Activated T-cell treated with anti-CD3 and anti-CD28 coated beads, Interleukin-2, amount 50 U/mL, for 1 hour (primary cell): ENCODE measurements around the gene NUDT8.
A peak's percentile ranks its signal among the peaks of the same experiment; 100 is the strongest.
"Not testable (repeated sequence)": the region's sequence is repeated elsewhere in the genome, so short reads cannot be mapped to it uniquely, and the experiment has no call there.

Source experiments
- DNase-seq: peaks from one replicate; pipeline ENCODE4 v3.0.0-alpha.2; 2020

The NUDT8 gene

DNA sequence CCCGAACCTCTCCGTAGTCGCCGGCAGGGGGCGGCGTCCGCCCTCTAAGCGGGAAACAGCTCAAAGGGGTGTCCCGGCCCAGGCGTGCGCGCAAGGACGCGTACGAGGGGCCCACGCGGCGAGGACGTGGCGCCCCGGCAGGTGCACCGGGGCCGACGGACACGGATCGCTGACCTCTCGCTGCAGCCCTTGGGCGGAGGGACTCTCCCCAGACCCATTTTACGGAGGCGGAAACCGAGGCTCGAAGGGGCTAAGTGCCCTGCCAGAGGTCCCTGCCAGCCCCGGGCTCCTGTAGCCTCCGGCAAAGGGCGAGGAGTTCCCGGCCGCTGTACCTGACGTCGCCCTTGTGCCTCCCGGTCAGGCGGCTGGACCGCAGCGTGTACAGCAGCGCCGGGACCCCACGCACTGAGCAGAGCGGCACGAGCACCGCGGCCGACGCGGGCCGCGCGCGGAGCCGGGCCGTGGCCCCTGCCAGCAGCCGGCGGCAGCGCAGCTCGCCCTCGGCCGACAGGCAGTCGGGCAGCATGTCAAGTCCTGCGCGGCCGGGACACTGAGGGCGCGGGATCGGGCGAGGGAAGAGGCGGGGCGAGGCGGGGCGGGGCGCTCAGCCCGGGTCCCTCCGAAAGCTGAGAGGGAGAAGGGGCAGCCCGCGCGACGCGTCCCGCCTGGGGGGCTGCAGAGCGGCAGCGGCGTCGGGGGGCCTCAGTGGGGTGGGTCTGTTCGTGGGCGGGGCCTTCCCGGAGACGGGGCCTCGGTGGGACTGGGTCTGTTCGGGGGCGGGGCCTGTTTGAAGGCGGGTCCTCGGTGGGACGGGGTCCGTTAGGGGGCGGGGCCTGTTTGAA, at the start of gene NUDT8:
NUDT8 (minus strand) TSS at position 552 of the 842 bp plus-strand sequence; CDS start at position 526, 26 bp downstream.
- DNase-seq: peak; percentile 90

- no peak for DNase-seq
These were observed 45.5 kb upstream of the NUDT8 start for GRCh38 chr11:67675058-67675747.

- no peak for DNase-seq
These were observed 44.7 kb upstream of the NUDT8 start, which contains the start of gene ALDH3B2 for GRCh38 chr11:67674442-67674871. Gene ALDH3B2 (minus strand): TSS chr11:67674623. CDS start chr11:67666935, 7,688 bp downstream.

DNA sequence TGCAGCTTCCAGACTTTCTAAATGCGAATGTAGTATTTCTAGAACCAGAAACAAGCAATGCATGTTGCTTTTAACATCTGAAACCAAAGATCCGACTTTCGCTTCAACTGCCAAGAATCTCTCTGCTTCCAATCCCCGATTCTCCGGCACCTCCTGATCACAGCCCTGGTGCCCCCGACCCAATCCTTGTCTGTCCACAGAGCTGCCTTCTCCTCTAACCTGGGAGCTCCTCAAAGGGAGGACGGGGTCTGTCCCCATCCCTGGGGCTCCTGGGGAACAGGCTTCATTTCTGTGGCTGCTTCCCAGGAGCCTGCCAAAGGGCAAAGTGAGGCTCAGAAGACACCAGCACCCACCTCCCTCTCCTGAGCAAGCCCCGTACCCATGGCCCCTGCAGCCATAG, 44.2 kb upstream of the NUDT8 start:
- DNase-seq: no peak

DNA sequence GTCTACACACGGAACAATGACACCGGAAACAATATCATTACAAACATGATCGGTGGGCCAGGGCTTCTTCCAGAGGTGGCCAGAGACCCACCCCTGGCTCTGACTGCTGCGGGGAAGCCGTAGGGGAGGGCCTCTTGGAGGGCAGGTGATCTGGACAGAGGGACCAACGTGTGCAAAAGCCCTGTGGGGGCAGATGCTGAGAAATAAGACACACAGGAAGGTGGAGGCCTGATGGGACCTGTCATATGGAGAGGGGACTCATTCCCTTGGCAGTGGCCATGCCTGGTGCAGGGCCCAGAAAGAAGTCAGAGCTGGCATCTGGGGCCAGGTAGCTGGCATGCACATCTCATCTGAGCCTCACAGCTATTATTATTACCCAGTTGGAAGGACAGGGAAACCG, 43.6 kb upstream of the NUDT8 start:
- no peak for DNase-seq

DNA sequence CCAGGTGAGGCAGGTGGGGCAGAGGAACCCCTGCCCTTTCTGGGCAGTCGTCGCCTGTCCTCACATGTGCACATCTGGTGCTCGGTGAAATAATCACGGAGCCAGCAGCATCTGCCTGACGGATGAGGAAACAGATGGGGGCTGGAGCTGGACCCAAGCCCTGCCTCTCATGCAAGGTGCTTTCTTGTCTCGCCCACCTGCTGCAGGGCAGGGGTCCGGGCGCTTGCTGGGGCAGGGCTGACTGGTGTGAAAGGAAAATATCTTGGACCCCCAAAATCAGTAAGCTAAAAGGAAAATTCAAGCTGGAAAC, 41.4 kb upstream of the NUDT8 start:
- DNase-seq: no peak

DNA sequence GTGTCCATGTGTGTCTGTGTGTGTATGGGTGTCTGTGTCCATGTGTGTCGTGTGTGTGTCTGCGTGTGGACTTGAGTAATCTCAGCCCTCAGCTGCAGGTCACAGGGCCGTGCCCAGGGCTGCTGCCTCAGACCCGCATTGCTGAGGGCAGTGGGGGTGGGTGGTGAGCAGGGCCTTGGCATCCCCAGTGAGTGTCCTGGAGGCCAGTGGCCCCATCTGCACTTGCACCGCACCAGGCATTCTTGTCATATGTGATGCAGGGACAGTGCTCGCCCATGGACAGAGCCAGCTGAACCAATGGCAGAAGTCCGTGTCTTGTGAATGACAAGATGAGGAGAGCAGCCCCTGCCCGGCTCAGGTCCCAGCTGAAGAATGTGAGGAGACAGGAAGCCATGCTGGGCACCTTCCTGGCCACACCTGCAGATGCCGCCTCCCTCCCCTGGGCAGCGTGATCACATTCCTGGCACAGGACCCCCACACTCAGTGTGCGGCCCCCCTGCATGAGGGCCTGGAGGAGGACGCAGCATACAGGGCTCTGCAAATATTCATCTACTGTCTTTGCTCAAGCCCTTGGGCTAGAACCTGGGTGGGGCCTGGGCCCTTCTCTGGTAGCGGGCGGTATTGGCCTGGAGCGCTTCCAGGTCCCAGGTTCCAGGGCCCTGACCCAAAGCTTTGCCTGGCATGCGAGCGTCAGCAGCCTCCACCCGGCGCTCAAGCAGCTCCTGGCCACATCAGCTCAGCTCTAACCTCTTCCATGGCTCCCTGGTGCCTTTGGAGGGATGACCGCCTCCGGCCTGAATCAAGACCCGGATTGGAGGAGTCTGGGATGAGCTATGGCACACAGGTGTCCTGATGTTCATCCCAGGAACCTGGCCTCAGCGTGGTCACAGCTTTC, 40.8 kb upstream of the NUDT8 start:
- DNase-seq: no peak

DNA sequence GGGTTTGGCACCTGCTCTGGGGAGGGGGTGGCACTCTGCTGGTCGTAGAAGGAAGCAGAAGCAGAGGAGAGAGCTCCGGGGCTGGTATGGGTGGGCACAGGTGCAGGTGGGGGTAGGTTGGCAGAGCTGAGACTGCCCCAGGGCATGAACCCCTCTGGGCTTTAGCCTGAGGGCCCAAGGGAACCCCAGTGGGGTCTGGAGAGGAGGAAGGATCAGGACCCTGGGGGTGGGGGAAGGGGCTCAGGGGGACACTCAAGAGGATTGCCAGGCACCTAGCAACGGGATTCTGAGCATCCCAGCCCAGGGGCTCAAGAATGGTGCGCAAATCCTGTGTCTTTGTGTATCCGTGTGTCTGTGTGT, 38.4 kb upstream of the NUDT8 start:
- no peak for DNase-seq

GRCh38 chr11:67667490-67668191, 37.9 kb upstream of the NUDT8 start:
- DNase-seq: no peak

DNA sequence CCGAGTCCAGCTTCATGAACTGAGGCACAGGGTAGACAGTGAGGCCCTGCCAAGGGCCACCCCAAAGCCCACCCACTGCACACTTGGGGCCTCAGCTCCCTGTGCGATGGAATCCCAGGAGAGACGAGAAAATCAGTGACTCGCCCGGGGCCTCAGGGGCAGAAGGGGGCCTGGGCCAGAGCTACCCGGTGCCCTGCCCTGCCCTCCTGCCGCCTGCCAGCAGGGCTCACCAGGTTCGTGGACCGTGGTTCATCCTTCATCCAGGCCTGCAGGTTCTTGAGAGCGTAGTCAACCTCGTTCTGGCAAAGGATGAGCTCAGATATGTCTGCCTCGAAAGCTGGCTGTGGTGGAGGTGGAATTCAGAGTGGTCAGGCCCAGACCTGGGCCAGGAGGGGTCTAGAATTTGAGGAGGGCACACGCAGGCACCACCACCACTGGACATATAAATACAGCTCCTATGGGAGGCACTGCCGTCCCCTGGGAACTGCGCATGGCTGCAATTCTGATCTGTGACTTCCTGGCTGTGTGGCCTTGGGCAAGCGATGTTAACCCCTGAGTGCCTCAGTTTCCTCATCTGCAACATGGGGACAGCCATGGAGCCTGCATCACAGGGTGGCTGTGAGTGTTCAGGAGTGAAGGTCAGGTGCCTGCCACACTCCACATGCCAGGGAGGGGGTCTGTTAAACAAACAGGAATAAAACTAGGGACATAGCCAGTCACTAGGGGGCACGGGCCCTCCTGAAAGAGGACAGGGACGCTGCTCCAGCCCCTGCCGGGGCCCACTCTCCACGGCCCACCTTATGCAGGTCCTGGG, 37.1 kb upstream of the NUDT8 start:
- no peak for DNase-seq

DNA sequence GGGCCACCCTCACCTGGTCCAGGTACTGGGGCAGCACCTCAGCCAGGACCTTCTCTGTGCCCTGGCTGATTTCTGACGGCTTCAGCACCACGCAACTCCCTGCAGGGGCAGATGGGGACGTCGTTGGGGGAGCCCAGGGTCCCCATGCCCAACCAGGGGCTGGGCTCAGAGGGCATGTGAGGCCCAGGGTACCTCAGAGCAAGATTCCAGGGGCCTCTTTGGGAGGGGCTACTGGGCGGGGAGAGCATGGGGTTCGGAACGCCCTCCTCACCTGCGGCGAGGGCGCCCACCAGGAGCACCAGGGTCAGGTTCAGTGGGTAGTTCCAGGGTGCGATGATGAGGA, 36.5 kb upstream of the NUDT8 start:
- no peak for DNase-seq

GRCh38 chr11:67665541-67666302, 36.0 kb upstream of the NUDT8 start:
- DNase-seq: no peak

DNA sequence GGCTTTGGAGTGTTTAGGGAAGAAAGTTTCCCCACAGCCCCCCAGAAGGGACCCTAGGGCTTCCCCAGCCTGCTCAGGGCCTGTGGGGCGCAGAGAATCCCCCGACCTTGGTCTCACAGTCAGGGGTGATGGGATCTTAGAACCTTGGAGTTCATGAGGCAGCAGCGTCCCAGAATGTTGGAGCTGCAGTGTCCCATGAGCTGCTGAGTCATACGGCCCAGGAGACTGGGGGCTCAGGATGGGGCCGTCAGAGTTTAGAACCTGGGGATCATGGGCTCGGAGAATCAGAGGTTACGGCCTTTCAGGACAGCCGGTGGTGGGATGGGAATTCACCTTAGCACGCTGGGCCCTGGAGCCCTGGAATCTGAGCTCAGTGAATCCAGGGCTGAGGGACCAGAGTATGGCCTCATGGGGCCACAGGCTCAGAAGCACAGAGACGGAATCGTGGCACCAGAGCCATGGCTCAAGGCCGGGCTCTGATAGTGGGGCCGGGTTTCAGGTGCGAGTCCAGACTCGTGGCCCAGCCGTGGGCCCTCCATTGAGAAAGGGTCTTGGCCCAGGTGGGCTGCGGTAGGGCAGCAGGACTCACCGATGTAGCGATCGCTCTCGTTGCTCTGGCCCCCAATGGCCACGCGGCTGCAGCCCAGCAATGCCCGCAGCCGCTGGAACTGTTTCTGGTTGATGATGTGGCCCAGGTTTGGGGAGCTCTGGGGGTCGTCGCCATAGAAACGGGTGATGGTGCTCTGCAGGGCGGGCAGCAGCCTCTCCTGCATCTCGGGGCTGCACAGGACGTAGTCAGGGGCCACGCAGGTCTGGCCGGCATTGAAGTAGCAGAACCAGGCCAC, 35.2 kb upstream of the NUDT8 start:
- DNase-seq: no peak

GRCh38 chr11:67664213-67664585, 34.5 kb upstream of the NUDT8 start:
- DNase-seq: no peak

- DNase-seq: no peak
These were observed 33.9 kb upstream of the NUDT8 start for GRCh38 chr11:67663532-67664212.

DNA sequence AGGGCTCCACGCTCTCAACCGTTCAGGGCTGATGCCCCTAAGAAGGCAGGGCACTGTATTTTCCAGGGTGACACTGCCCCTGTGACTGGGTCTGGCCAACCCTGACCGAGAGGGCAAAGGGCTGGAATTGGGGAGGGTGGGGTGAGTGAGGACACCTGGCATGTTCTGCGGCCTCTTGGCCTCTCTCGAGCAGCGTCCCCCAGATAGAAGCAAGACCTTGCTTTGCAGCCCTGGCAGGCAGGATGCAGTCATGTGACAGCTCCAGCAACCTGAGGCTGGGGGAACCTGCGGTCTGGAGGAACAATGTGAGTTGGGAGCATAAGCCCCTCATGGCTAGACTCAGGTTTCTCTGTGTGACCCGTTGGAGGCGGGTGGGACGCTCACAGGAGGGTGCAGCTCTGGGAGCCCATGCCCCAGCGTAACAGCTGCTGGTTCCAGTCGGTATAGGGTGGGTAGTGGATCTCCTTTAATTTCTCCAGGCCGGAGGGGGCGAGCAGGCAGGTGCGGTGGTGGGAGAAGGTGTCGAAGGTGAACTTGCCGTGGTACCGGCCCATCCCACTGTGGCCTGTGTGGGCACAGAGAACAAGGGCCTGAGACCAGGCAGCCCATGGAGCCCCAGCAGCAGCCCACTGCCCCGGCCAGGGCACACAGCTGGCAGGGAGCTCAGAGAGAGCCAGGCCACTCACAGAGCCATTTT, 33.2 kb upstream of the NUDT8 start:
- no peak for DNase-seq

GRCh38 chr11:67662142-67662834, 32.6 kb upstream of the NUDT8 start:
- no peak for DNase-seq

DNA sequence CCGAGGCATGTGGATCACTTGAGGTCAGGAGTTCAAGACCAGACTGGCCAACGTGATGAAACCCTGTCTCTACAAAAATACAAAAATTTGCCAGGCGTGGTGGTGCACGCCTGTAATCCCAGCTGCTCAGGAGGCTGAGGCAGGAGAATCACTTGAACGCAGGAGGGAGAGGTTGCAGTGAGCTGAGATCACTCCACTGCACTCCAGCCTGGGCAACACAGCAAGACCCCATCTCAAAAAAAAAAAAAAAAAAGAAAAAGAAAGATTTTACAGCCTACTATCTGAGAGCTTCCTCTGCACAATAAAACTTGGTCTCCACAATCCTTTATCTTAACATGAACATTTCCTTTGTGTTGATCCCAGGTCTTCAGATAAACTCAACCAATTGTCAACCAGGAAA, 31.0 kb upstream of the NUDT8 start:
- DNase-seq: not testable (repeated sequence)
